ENCODE measurements around the gene C2orf76. TPM values are rescaled to one million over a fixed set of nuclear protein-coding genes. Genes with fewer than 3 reads are reported as not detected.

Gene C2orf76
- total and polyA plus RNA-seq, 2 donors (not counting 1 experiment from before 2014, with no cell fraction given), result 6.9 to 13.6 TPM

- POLR2A ChIA-PET, result no interaction called here
- Histone ChIP-seq H3K27me3 (replicated peaks in 1 of 4; ENCODE audit: control extremely low read depth in 1 of 4, control insufficient read depth in 3 of 4, insufficient read depth in 4 of 4, low read length in 3 of 4) (peaks cover 0 to 3% (median 0%) of the 10 kb centered on the region in 4 experiments), H3K27ac (ENCODE audit: low read length in 2 of 2) (no peak overlapping the region), H3K4me1 (ENCODE audit: control insufficient read depth in 2 of 2, insufficient read depth in 2 of 2, low read length in 2 of 2) (peaks cover 7% of the 10 kb centered on the region in 2 donors), H3K9me3 (ENCODE audit: control extremely low read depth in 1 of 3, control insufficient read depth in 2 of 3, insufficient read depth in 1 of 3, low read length in 2 of 3) (peaks cover 0 to 4% (median 0%) of the 10 kb centered on the region in 3 donors), H3K36me3 (replicated peaks in 1 of 2; ENCODE audit: control extremely low read depth in 1 of 2, control insufficient read depth in 1 of 2, extremely low read depth in 1 of 2, insufficient read depth in 2 of 2, low read length in 1 of 2) (no peaks in the 10 kb centered on the region), H3K79me2 (ENCODE audit: control insufficient read depth, insufficient read depth, low read length) (no peaks in the 10 kb centered on the region), H3K4me2 (replicated peaks; ENCODE audit: low read depth, low read length, poor library complexity, severe bottlenecking) (no peak overlapping the region), H2AFZ (ENCODE audit: insufficient read depth, low read depth, low read length, poor library complexity, severe bottlenecking) (no peak overlapping the region), H3K9ac (ENCODE audit: low read length) (no peak overlapping the region), H4K20me1 (ENCODE audit: control insufficient read depth, insufficient read depth, low read length, poor library complexity, severe bottlenecking) (no peaks in the 10 kb centered on the region), H3K4me3 (ENCODE audit: control extremely low read depth in 1 of 5, extremely low read depth in 1 of 5, insufficient read depth in 1 of 5, low read depth in 2 of 5, low read length in 4 of 5) (no peak overlapping the region)
- intact Hi-C loops (cut with micrococcal nuclease), result no loop called here
- no CpG with 5 or more reads among the region's 3 CpGs for WGBS (ENCODE audit: insufficient coverage)
- Mint-ChIP-seq H3K27me3 (peaks cover 7% of the 10 kb centered on the region), H3K27ac (no peak overlapping the region), H3K4me3 (no peak overlapping the region), H3K9me3 (ENCODE audit: insufficient read depth) (no peaks in the 10 kb centered on the region), H3K4me1 (peaks cover 7% of the 10 kb centered on the region)
- no peak for TF ChIP-seq CTCF (IDR thresholded peaks at IDR 0.05)
- TF ChIP-seq EZH2 (IDR thresholded peaks at IDR 0.05; ENCODE audit: borderline replicate concordance, insufficient read depth, low read depth, low read length, poor library complexity, severe bottlenecking), result no peak
- CTCF ChIA-PET, result no interaction called here
- DNase-seq, result no peak
- ATAC-seq (ENCODE audit: low read depth), result no peak
These were observed 18.8 kb upstream of the C2orf76 start for GRCh38 chr2:119385466-119385865.

GRCh38 chr2:119384971-119385370 is 18.3 kb upstream of the C2orf76 start:
- H2AFZ ChIP-seq (ENCODE audit: insufficient read depth, low read depth, low read length, poor library complexity, severe bottlenecking), result no peak overlapping the region
- H3K4me2 ChIP-seq (replicated peaks; ENCODE audit: low read depth, low read length, poor library complexity, severe bottlenecking), result no peak overlapping the region
- no peak overlapping the region for H3K4me3 Mint-ChIP-seq
- WGBS (ENCODE audit: insufficient coverage), result no CpG with 5 or more reads among the region's 4 CpGs
- no peak for DNase-seq
- H3K79me2 ChIP-seq (ENCODE audit: control insufficient read depth, insufficient read depth, low read length), result no peaks in the 10 kb centered on the region
- ChIA-PET POLR2A (no interaction called here), CTCF (no interaction called here)
- H3K27me3 ChIP-seq (replicated peaks in 1 of 4; ENCODE audit: control extremely low read depth in 1 of 4, control insufficient read depth in 3 of 4, insufficient read depth in 4 of 4, low read length in 3 of 4), result peaks cover 0 to 3% (median 0%) of the 10 kb centered on the region in 4 experiments
- H3K27me3 Mint-ChIP-seq, result peaks cover 7% of the 10 kb centered on the region
- H3K9me3 ChIP-seq (ENCODE audit: control extremely low read depth in 1 of 3, control insufficient read depth in 2 of 3, insufficient read depth in 1 of 3, low read length in 2 of 3), result peaks cover 0 to 4% (median 0%) of the 10 kb centered on the region in 3 donors
- no peaks in the 10 kb centered on the region for H3K36me3 ChIP-seq (replicated peaks in 1 of 2; ENCODE audit: control extremely low read depth in 1 of 2, control insufficient read depth in 1 of 2, extremely low read depth in 1 of 2, insufficient read depth in 2 of 2, low read length in 1 of 2)
- no peak for ATAC-seq (ENCODE audit: low read depth)
- H3K4me1 ChIP-seq (ENCODE audit: control insufficient read depth in 2 of 2, insufficient read depth in 2 of 2, low read length in 2 of 2), result peaks cover 7% of the 10 kb centered on the region in 2 donors
- H3K27ac Mint-ChIP-seq, result no peak overlapping the region
- H3K4me1 Mint-ChIP-seq, result peaks cover 7% of the 10 kb centered on the region
- intact Hi-C loops (cut with micrococcal nuclease), result no loop called here
- H3K4me3 ChIP-seq (ENCODE audit: control extremely low read depth in 1 of 5, extremely low read depth in 1 of 5, insufficient read depth in 1 of 5, low read depth in 2 of 5, low read length in 4 of 5), result no peak overlapping the region
- no peak overlapping the region for H3K9ac ChIP-seq (ENCODE audit: low read length)
- no peaks in the 10 kb centered on the region for H3K9me3 Mint-ChIP-seq (ENCODE audit: insufficient read depth)
- TF ChIP-seq EZH2 (IDR thresholded peaks at IDR 0.05; ENCODE audit: borderline replicate concordance, insufficient read depth, low read depth, low read length, poor library complexity, severe bottlenecking), result no peak
- no peak for TF ChIP-seq CTCF (IDR thresholded peaks at IDR 0.05)
- no peaks in the 10 kb centered on the region for H4K20me1 ChIP-seq (ENCODE audit: control insufficient read depth, insufficient read depth, low read length, poor library complexity, severe bottlenecking)
- no peak overlapping the region for H3K27ac ChIP-seq (ENCODE audit: low read length in 2 of 2)
